Activated T-helper 2 cell treated with anti-CD3 and anti-CD28 coated beads, Interferon-gamma antibody, Interleukin-2, Interleukin-4, amounts not matched to agents 10 μg/mL and 5 μg/mL and 100 μg/mL, durations not matched to agents 14 hours and 24 hours and 36 hours (primary cell): ENCODE data around the gene APOBEC4. TPM values are rescaled to one million over a fixed set of nuclear protein-coding genes. Genes with fewer than 3 reads are reported as not detected.
"Not testable (repeated sequence)": the region's sequence is repeated elsewhere in the genome, so short reads cannot be mapped to it uniquely, and the experiment has no call there.

Experiments used
- DNase-seq: peaks from one replicate; pipeline ENCODE4 v3.0.0; 2021; ENCODE audit warnings: low spot score
- H3K27ac Mint-ChIP-seq: one replicate; pipeline ENCODE4 v1.8.0; 2021; ENCODE audit warnings: mixed read lengths
- H3K27me3 Mint-ChIP-seq: one replicate; pipeline ENCODE4 v1.8.0; 2021; ENCODE audit warnings: low read depth, mixed read lengths
- H3K36me3 Mint-ChIP-seq: one replicate; pipeline ENCODE4 v1.8.0; 2021; ENCODE audit warnings: low read depth, mixed read lengths
- H3K4me1 Mint-ChIP-seq: one replicate; pipeline ENCODE4 v1.8.0; 2021; ENCODE audit warnings: low read depth, mixed read lengths
- H3K4me3 Mint-ChIP-seq: one replicate; pipeline ENCODE4 v1.8.0; 2021; ENCODE audit warnings: low read depth, mild to moderate bottlenecking, moderate library complexity, mixed read lengths
- H3K9me3 Mint-ChIP-seq: one replicate; pipeline ENCODE4 v1.8.0; 2021; ENCODE audit warnings: mixed read lengths
- intact Hi-C: fragments of 100-400 bp; cut with micrococcal nuclease; formaldehyde crosslinking; loops from one replicate; pipeline ENCODE4 v1.15.1; 2023
- total RNA-seq: library from RNA; stranded (reverse); gene quantifications from 2 replicates; pipeline ENCODE4 v1.2.3, GENCODE V29; 2022

Gene APOBEC4
- total RNA-seq, 1 donor from 2014 or later, result not detected

DNA sequence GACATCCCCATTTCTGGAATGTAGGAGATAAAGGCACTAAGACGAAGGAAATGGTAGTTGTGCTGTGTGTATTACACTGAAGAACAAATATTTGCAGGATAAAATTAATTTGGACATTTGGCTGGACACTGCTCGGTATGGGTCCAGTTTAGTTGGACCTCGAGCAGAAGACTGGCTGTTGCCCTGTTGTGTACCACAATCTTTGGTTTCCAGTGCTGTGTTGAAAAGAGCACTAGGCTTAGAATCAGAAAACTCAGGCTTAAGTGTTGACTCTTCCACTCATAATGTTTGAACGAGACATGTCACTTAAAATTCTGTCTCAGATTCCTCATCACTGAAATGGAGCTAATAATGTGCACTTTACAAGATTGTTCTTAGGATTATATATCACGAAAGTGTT lies 16.3 kb downstream of the APOBEC4 start:
- DNase-seq, result no peak
- peaks cover 14% of the 10 kb centered on the region for H3K27me3 Mint-ChIP-seq
- H3K27ac Mint-ChIP-seq, result no peak overlapping the region
- H3K4me3 Mint-ChIP-seq, result peak overlapping the region; percentile 100
- H3K4me1 Mint-ChIP-seq, result peaks cover 29% of the 10 kb centered on the region
- no peaks in the 10 kb centered on the region for H3K9me3 Mint-ChIP-seq
- H3K36me3 Mint-ChIP-seq, result peaks cover 22% of the 10 kb centered on the region
- intact Hi-C loops, result loop anchor here (1.0 to 10.0 kb wide), 6 partner anchors 280 to 1118 kb away; partner anchors contain the start of genes COLGALT2, EDEM3 and TSEN15

GRCh38 chr1:183636334-183636682 lies 16.8 kb downstream of the APOBEC4 start:
- DNase-seq, result no peak
- intact Hi-C loops, result loop anchor here (1.0 to 10.0 kb wide), 6 partner anchors 280 to 1118 kb away; partner anchors contain the start of genes COLGALT2, EDEM3 and TSEN15
- H3K27ac Mint-ChIP-seq, result peak overlapping the region; percentile 100
- peak overlapping the region; percentile 100 for H3K4me3 Mint-ChIP-seq
- H3K9me3 Mint-ChIP-seq, result no peaks in the 10 kb centered on the region
- peaks cover 24% of the 10 kb centered on the region for H3K36me3 Mint-ChIP-seq
- peaks cover 11% of the 10 kb centered on the region for H3K27me3 Mint-ChIP-seq
- H3K4me1 Mint-ChIP-seq, result peaks cover 31% of the 10 kb centered on the region

DNA sequence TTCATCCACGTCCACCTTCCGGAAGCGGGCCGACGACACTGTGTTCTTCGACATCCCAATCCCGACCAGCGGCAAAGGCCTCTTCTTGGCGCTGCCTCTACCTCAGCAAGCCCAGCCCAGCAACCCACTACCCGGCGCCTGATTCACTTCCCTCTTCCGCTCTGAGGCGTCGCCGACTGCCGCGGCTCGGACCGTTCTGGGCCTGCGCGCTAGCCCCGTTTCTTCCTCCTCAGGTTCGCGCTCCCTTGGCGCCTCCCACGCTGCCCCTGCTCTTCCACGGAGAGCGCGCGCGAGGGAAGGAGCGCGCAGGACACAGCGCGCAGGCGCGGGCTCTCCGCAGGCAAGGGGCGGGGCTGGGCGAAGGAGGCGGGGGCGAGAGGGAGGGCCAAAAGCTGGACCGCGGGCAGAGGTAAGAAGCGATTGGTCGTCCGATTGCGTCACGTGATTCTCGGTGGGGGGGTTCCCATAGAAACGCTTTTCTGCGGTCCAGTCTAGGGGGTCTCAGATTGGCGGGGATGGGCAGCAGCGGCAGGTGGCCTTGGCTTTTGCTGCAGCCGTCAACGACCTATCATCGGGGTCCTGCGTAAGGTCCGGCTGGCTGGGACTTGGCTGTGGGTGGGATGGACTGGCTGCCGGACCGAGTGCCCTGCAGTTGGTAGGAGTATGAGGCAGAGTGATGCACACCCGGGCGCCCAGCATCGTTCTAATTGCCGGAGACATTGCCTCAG lies 17.3 kb downstream of the APOBEC4 start, which contains the start of gene ARPC5:
ARPC5 (minus strand) TSS at position 178 of the 728 bp plus-strand sequence; CDS start at position 54, 124 bp downstream.
- H3K9me3 Mint-ChIP-seq, result no peaks in the 10 kb centered on the region
- peaks cover 11% of the 10 kb centered on the region for H3K27me3 Mint-ChIP-seq
- H3K4me3 Mint-ChIP-seq, result peak within 1 kb of the TSS; percentile 100
- H3K4me1 Mint-ChIP-seq, result peaks cover 34% of the 10 kb centered on the region
- DNase-seq, result peak; percentile 96
- intact Hi-C loops, result loop anchor here (1.0 to 10.0 kb wide), 10 partner anchors 164 to 1119 kb away; partner anchors contain the start of genes C1orf21, COLGALT2, EDEM3 and TSEN15
- H3K36me3 Mint-ChIP-seq, result peaks cover 27% of the 10 kb centered on the region
- peak within 1 kb of the TSS; percentile 100 for H3K27ac Mint-ChIP-seq

- Mint-ChIP-seq H3K27ac (peak overlapping the region; percentile 100), H3K27me3 (peaks cover 11% of the 10 kb centered on the region), H3K4me3 (peak overlapping the region; percentile 100), H3K36me3 (peaks cover 33% of the 10 kb centered on the region), H3K4me1 (peaks cover 39% of the 10 kb centered on the region), H3K9me3 (no peaks in the 10 kb centered on the region)
- intact Hi-C loops, result loop anchor here (1.0 to 10.0 kb wide), 9 partner anchors 164 to 1120 kb away; partner anchors contain the start of genes C1orf21, COLGALT2, EDEM3 and TSEN15
- DNase-seq, result peak; percentile 38
These were observed 18.0 kb downstream of the APOBEC4 start for GRCh38 chr1:183635099-183635605.

DNA sequence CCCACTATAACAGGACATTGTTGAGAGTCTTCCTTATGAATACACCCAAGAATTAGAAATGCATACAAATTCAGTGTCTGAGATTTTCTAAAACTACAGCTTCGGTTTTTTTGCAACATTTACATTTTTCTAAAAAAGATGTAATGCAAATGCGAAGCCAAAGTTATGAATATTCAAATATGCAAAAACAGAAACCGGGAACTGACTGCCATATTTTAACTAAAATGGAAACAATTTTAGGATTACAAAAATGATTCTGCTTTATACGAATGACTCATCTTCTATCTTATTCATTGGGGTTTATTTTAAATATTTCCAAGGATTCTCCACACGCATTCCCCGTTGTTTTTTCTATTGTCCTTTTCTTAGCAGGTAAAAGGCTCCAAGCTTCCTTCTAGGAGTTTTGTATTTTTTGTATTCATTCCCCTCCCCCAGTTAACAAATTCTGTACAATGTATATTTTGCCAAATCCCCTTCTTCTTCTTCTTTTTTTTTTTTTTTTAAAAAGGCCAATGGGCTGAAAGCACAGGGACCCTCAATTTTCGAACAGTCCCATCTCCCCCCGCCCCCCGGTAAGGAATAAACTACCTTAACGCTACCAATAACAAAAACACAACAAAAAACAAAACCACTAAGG lies 18.6 kb downstream of the APOBEC4 start:
- Mint-ChIP-seq H3K4me3 (peak overlapping the region; percentile 100), H3K27ac (peak overlapping the region; percentile 93), H3K9me3 (no peaks in the 10 kb centered on the region), H3K4me1 (peaks cover 41% of the 10 kb centered on the region), H3K27me3 (peaks cover 8% of the 10 kb centered on the region), H3K36me3 (peaks cover 36% of the 10 kb centered on the region)
- intact Hi-C loops, result loop anchor here (1.0 to 10.0 kb wide), 9 partner anchors 163 to 1120 kb away; partner anchors contain the start of genes C1orf21, COLGALT2, EDEM3 and TSEN15
- no peak for DNase-seq

DNA sequence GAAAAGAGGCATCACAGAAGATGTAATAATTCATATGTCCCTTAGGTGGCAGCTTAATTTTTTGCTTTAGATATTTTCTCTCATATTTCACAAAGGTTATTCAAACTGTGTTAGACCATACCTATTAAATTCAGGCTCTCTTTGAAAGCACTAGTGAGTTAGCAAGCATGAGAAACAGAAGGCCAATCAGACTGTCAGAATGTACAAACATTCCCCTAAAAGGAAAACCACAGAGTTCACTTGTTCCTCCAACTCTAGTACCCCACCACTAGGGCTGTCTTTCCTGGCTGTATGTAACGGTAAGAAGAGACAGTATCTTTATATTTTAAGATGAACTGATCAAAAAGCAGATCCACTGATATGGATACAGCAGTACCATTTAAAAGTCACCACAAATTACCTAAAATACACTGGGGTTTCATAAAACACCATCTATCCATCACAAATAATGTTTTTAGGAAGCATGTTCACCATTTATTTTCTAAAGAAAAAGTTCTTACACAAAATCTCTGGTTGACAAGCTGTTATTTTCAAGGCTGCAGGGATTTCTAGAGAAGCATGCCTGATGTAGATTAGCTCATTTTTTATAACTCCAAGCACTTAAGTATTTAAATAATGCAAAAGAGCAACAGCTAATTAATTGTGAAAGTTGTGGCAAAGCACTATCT lies 19.3 kb downstream of the APOBEC4 start:
- no peaks in the 10 kb centered on the region for H3K9me3 Mint-ChIP-seq
- intact Hi-C loops, result loop anchor here (1.0 to 10.0 kb wide), 8 partner anchors 18 to 1121 kb away; partner anchors contain the start of genes C1orf21, COLGALT2 and EDEM3
- H3K4me3 Mint-ChIP-seq, result peak overlapping the region; percentile 100
- peaks cover 7% of the 10 kb centered on the region for H3K27me3 Mint-ChIP-seq
- peaks cover 45% of the 10 kb centered on the region for H3K4me1 Mint-ChIP-seq
- DNase-seq, result no peak
- H3K27ac Mint-ChIP-seq, result peak overlapping the region; percentile 93
- H3K36me3 Mint-ChIP-seq, result peaks cover 43% of the 10 kb centered on the region

DNA sequence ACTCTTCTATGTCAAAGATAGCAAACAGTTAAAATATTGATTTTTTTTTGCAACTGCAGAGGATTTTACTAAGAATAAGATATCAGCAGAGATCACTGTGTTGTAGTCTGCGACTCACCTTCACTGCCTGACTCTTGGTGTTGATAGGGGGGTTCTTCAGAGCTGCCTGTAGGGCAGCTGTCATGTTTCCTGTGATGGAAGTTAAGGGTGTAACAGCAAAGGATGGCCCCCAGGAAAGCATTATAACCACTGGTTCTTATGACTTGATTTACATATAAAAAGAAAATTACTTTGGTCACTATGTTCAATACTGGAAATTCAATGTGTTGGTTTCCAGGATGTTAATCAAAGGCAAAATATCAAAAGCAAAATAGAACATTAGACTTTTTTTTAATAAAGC lies 20.2 kb downstream of the APOBEC4 start:
- Mint-ChIP-seq H3K27ac (peak overlapping the region; percentile 93), H3K9me3 (no peaks in the 10 kb centered on the region), H3K36me3 (peaks cover 51% of the 10 kb centered on the region), H3K27me3 (peaks cover 5% of the 10 kb centered on the region), H3K4me3 (peak overlapping the region; percentile 100), H3K4me1 (peaks cover 52% of the 10 kb centered on the region)
- intact Hi-C loops, result loop anchor here (1.0 to 10.0 kb wide), 5 partner anchors 19 to 1122 kb away; partner anchors contain the start of genes COLGALT2 and EDEM3
- DNase-seq, result no peak

GRCh38 chr1:183632114-183632513 lies 21.0 kb downstream of the APOBEC4 start:
- intact Hi-C loops, result loop anchor here (10.0 kb wide), 4 partner anchors 403 to 1123 kb away; partner anchors contain the start of genes COLGALT2 and EDEM3
- peaks cover 51% of the 10 kb centered on the region for H3K36me3 Mint-ChIP-seq
- H3K9me3 Mint-ChIP-seq, result no peaks in the 10 kb centered on the region
- DNase-seq, result no peak
- H3K4me3 Mint-ChIP-seq, result peak overlapping the region; percentile 100
- H3K27me3 Mint-ChIP-seq, result peaks cover 3% of the 10 kb centered on the region
- no peak overlapping the region for H3K27ac Mint-ChIP-seq
- peaks cover 50% of the 10 kb centered on the region for H3K4me1 Mint-ChIP-seq

GRCh38 chr1:183630748-183631147 lies 22.4 kb downstream of the APOBEC4 start:
- Mint-ChIP-seq H3K9me3 (no peaks in the 10 kb centered on the region), H3K4me3 (peak overlapping the region; percentile 68), H3K4me1 (peaks cover 39% of the 10 kb centered on the region), H3K27me3 (no peaks in the 10 kb centered on the region), H3K36me3 (peaks cover 59% of the 10 kb centered on the region), H3K27ac (peak overlapping the region; percentile 38)
- no peak for DNase-seq
- intact Hi-C loops, result loop anchor here (10.0 kb wide), 4 partner anchors 404 to 1124 kb away; partner anchors contain the start of genes COLGALT2 and EDEM3

DNA sequence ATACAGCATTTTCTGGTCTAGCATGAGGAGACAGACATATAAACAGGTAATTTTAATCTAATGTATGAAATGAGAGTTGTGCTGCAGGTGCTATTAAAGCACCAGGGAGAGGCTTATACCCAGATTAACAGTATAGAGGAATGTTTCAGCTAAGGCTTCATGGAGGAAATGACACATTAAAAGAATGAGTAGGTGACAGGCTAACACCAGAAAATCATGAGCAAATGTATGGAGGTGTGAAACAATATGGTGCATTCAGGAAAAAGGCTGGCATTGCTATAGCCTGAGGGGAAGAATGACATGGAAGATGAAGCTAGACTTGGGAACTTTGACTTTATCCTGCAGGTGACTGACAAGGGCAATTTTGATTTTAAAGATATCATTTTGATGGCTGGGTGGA lies 24.6 kb downstream of the APOBEC4 start:
- Mint-ChIP-seq H3K4me3 (no peak overlapping the region), H3K4me1 (peaks cover 40% of the 10 kb centered on the region), H3K27me3 (no peaks in the 10 kb centered on the region), H3K36me3 (peaks cover 66% of the 10 kb centered on the region), H3K9me3 (no peaks in the 10 kb centered on the region), H3K27ac (peak overlapping the region; percentile 67)
- intact Hi-C loops, result loop anchor here (10.0 kb wide), 1 partner anchor 344 kb away; no protein-coding TSS in a partner anchor
- no peak for DNase-seq

GRCh38 chr1:183626236-183626635 lies 26.9 kb downstream of the APOBEC4 start:
- not testable (repeated sequence) for DNase-seq, H3K27me3 Mint-ChIP-seq, H3K4me3 Mint-ChIP-seq, H3K27ac Mint-ChIP-seq, H3K9me3 Mint-ChIP-seq
- intact Hi-C loops, result loop anchor here (10.0 kb wide), 1 partner anchor 341 kb away; no protein-coding TSS in a partner anchor
- Mint-ChIP-seq H3K4me1 (peaks cover 32% of the 10 kb centered on the region), H3K36me3 (peaks cover 60% of the 10 kb centered on the region)
